Neural progenitor cell (in vitro differentiated cells): ENCODE results near the gene TBRG4. TPM values are rescaled to one million over a fixed set of nuclear protein-coding genes. Genes with fewer than 3 reads are reported as not detected.

Source experiments
- DNase-seq: peaks from one replicate; pipeline ENCODE4 v3.0.0-alpha.2; 2016; ENCODE audit warnings: low spot score
- H2AFZ ChIP-seq: fragments of 200-600 bp; sonication (generic); replicated peaks from 2 replicates; pipeline ENCODE4 v1.6.1; 2016; ENCODE audit warnings: antibody characterized with exemption
- H3F3A ChIP-seq: fragments of 200-600 bp; sonication (generic); 2 replicates; pipeline ENCODE4 v1.6.1; 2016; ENCODE audit warnings: antibody characterized with exemption, low read depth
- H3K27ac ChIP-seq: fragments of 200-600 bp; sonication (generic); 2 replicates; pipeline ENCODE4 v1.5.1; 2016; ENCODE audit warnings: mild to moderate bottlenecking
- H3K27me3 ChIP-seq: fragments of 200-600 bp; sonication (generic); 2 replicates; pipeline ENCODE4 v1.6.1; 2016; ENCODE audit warnings: mild to moderate bottlenecking, moderate library complexity
- H3K36me3 ChIP-seq: fragments of 200-600 bp; sonication (generic); 2 replicates; pipeline ENCODE4 v1.5.1; 2016
- H3K4me1 ChIP-seq: fragments of 200-600 bp; sonication (generic); 2 replicates; pipeline ENCODE4 v1.6.1; 2016; ENCODE audit warnings: mixed run types
- H3K4me2 ChIP-seq: fragments of 200-600 bp; sonication (generic); 2 replicates; pipeline ENCODE4 v1.6.1; 2016
- H3K4me3 ChIP-seq: fragments of 200-600 bp; sonication (generic); 2 replicates; pipeline ENCODE4 v1.5.1; 2016
- H3K79me2 ChIP-seq: fragments of 200-600 bp; sonication (generic); 2 replicates; pipeline ENCODE4 v1.6.1; 2016; ENCODE audit warnings: low read depth
- H3K9ac ChIP-seq: fragments of 200-600 bp; sonication (generic); 2 replicates; pipeline ENCODE4 v1.6.1; 2016
- H3K9me3 ChIP-seq: fragments of 200-600 bp; sonication (generic); 2 replicates; pipeline ENCODE4 v1.5.1; 2016; ENCODE audit warnings: low read depth
- H4K20me1 ChIP-seq: fragments of 200-600 bp; sonication (generic); 2 replicates; pipeline ENCODE4 v1.6.1; 2016; ENCODE audit warnings: low read depth
- H3K27ac Mint-ChIP-seq: 3 replicates; pipeline ENCODE4 v1.8.0; 2021; ENCODE audit warnings: mixed read lengths
- H3K27me3 Mint-ChIP-seq: 2 replicates; pipeline ENCODE4 v1.8.0; 2022; ENCODE audit warnings: low read depth, mild to moderate bottlenecking, inconsistent platforms, moderate library complexity, mixed read lengths; ENCODE audit not compliant: insufficient read depth
- H3K36me3 Mint-ChIP-seq: 3 replicates; pipeline ENCODE4 v1.8.0; 2021; ENCODE audit warnings: mixed read lengths
- H3K4me1 Mint-ChIP-seq: 3 replicates; pipeline ENCODE4 v1.8.0; 2021; ENCODE audit warnings: mixed read lengths
- H3K4me3 Mint-ChIP-seq: 3 replicates; pipeline ENCODE4 v1.8.0; 2021; ENCODE audit warnings: mild to moderate bottlenecking, moderate library complexity, mixed read lengths
- H3K9me3 Mint-ChIP-seq: 3 replicates; pipeline ENCODE4 v1.8.0; 2020; ENCODE audit warnings: mixed read lengths
- CTCF ChIP-seq: fragments of 200-600 bp; sonication (generic); IDR thresholded peaks from 2 replicates; pipeline ENCODE4 v1.5.1; 2017; ENCODE audit warnings: antibody characterized with exemption, mild to moderate bottlenecking
- EZH2 ChIP-seq: fragments of 200-600 bp; sonication (generic); IDR thresholded peaks from 2 replicates; pipeline ENCODE4 v1.6.1; 2017; ENCODE audit warnings: antibody characterized with exemption, mild to moderate bottlenecking, moderate library complexity
- EZH2phosphoT487 ChIP-seq: fragments of 200-600 bp; sonication (generic); IDR thresholded peaks from 2 replicates; pipeline ENCODE4 v1.6.1; 2017; ENCODE audit warnings: antibody characterized with exemption
- total RNA-seq: library from RNA; depleted of rRNA; stranded (reverse); fragments of >200 nt; gene quantifications from 2 replicates; pipeline ENCODE4 v1.2.3, GENCODE V29; 2015; ENCODE audit warnings: low replicate concordance

TBRG4 gene
- total RNA-seq, 1 donor from 2014 or later: 32.2 TPM

- H3K9ac ChIP-seq: no peak overlapping the region
- no peaks in the 10 kb centered on the region for H3K36me3 ChIP-seq
- H3K36me3 Mint-ChIP-seq: no peaks in the 10 kb centered on the region
- TF ChIP-seq CTCF (no peak), EZH2 (no peak), EZH2phosphoT487 (no peak)
- no peaks in the 10 kb centered on the region for H3K4me1 ChIP-seq
- no peak overlapping the region for H3K4me2 ChIP-seq
- no peaks in the 10 kb centered on the region for H4K20me1 ChIP-seq
- H2AFZ ChIP-seq: no peak overlapping the region
- peaks cover 6% of the 10 kb centered on the region for H3K27me3 Mint-ChIP-seq
- no peak overlapping the region for H3K27ac Mint-ChIP-seq
- no peak overlapping the region for H3K4me3 Mint-ChIP-seq
- H3K4me3 ChIP-seq: no peak overlapping the region
- H3K9me3 Mint-ChIP-seq: no peaks in the 10 kb centered on the region
- no peaks in the 10 kb centered on the region for H3F3A ChIP-seq
- no peak overlapping the region for H3K27ac ChIP-seq
- DNase-seq: no peak
- no peaks in the 10 kb centered on the region for H3K9me3 ChIP-seq
- H3K79me2 ChIP-seq: no peaks in the 10 kb centered on the region
- peaks cover 11% of the 10 kb centered on the region for H3K4me1 Mint-ChIP-seq
- H3K27me3 ChIP-seq: no peaks in the 10 kb centered on the region
These were observed 21.9 kb upstream of the TBRG4 start for GRCh38 chr7:45133352-45133751.

GRCh38 chr7:45132708-45133320 is 21.3 kb upstream of the TBRG4 start:
- peaks cover 11% of the 10 kb centered on the region for H3K4me1 Mint-ChIP-seq
- no peak overlapping the region for H3K4me2 ChIP-seq
- no peaks in the 10 kb centered on the region for H3K4me1 ChIP-seq
- H3K9me3 Mint-ChIP-seq: no peaks in the 10 kb centered on the region
- H3K27me3 Mint-ChIP-seq: peaks cover 3% of the 10 kb centered on the region
- TF ChIP-seq EZH2: no peak
- no peak for TF ChIP-seq CTCF
- no peak for TF ChIP-seq EZH2phosphoT487
- H3K27ac ChIP-seq: no peak overlapping the region
- H3K27me3 ChIP-seq: no peaks in the 10 kb centered on the region
- no peaks in the 10 kb centered on the region for H3F3A ChIP-seq
- H3K27ac Mint-ChIP-seq: no peak overlapping the region
- H3K4me3 ChIP-seq: no peak overlapping the region
- no peaks in the 10 kb centered on the region for H3K79me2 ChIP-seq
- no peaks in the 10 kb centered on the region for H3K9me3 ChIP-seq
- no peaks in the 10 kb centered on the region for H4K20me1 ChIP-seq
- no peak overlapping the region for H3K9ac ChIP-seq
- H3K36me3 Mint-ChIP-seq: no peaks in the 10 kb centered on the region
- H3K36me3 ChIP-seq: no peaks in the 10 kb centered on the region
- H3K4me3 Mint-ChIP-seq: no peak overlapping the region
- no peak for DNase-seq
- H2AFZ ChIP-seq: no peak overlapping the region

- Histone ChIP-seq H3K4me2 (no peak overlapping the region), H3K4me1 (no peaks in the 10 kb centered on the region), H3K27ac (no peak overlapping the region), H4K20me1 (no peaks in the 10 kb centered on the region), H3K79me2 (no peaks in the 10 kb centered on the region), H3K27me3 (no peaks in the 10 kb centered on the region), H3K36me3 (no peaks in the 10 kb centered on the region), H3K4me3 (no peak overlapping the region), H3K9me3 (no peaks in the 10 kb centered on the region), H3F3A (no peaks in the 10 kb centered on the region), H3K9ac (no peak overlapping the region), H2AFZ (no peak overlapping the region)
- Mint-ChIP-seq H3K36me3 (no peaks in the 10 kb centered on the region), H3K9me3 (no peaks in the 10 kb centered on the region), H3K4me3 (no peak overlapping the region), H3K4me1 (peaks cover 11% of the 10 kb centered on the region), H3K27me3 (peaks cover 3% of the 10 kb centered on the region), H3K27ac (peak overlapping the region; percentile 69)
- no peak for TF ChIP-seq EZH2
- TF ChIP-seq CTCF: no peak
- TF ChIP-seq EZH2phosphoT487: no peak
- DNase-seq: no peak
These were observed 20.4 kb upstream of the TBRG4 start for GRCh38 chr7:45131891-45132290.
